Prostate gland (tissue), 2 donors: ENCODE data around the gene FGF7.

Experiments
- POLR2A ChIP-seq: fragments of 450-650 bp; IDR thresholded peaks from one replicate; pipeline ENCODE4 v1.6.1; 2016; ENCODE audit warnings: antibody characterized with exemption, mild to moderate bottlenecking
- TF ChIP-seq, protein P1 (sequence below), 4 experiments: fragments of 200-600 bp in 2 of 4; fragments of 450-650 bp in 2 of 4; sonication (generic) in 2 of 4; IDR thresholded peaks; 1 replicate in 3 of 4; 2 replicates in 1 of 4; pipeline ENCODE4 v1.5.1; 2016 to 2019; ENCODE audit warnings: antibody characterized with exemption in 4 of 4, mild to moderate bottlenecking in 2 of 4, moderate library complexity in 2 of 4

DNA sequence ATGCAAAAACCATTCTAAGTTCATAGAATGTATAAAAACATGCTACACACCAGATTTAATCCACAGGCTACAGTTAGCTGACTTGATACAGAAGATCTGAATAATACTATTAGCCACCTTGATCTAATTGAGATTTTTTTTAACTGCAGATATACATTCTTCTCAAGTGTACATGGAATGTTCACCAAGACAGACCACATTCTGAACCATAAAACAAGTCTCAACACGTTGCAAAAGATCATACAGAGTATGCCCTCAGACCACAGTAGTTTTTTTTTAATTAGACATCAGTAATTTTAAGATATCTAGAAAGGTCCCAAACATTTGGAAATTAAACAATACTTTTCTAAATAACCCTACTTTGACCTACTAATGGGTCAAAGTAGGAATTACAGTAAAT, 83.3 kb downstream of the FGF7 start:
- TF ChIP-seq, protein P1, sequence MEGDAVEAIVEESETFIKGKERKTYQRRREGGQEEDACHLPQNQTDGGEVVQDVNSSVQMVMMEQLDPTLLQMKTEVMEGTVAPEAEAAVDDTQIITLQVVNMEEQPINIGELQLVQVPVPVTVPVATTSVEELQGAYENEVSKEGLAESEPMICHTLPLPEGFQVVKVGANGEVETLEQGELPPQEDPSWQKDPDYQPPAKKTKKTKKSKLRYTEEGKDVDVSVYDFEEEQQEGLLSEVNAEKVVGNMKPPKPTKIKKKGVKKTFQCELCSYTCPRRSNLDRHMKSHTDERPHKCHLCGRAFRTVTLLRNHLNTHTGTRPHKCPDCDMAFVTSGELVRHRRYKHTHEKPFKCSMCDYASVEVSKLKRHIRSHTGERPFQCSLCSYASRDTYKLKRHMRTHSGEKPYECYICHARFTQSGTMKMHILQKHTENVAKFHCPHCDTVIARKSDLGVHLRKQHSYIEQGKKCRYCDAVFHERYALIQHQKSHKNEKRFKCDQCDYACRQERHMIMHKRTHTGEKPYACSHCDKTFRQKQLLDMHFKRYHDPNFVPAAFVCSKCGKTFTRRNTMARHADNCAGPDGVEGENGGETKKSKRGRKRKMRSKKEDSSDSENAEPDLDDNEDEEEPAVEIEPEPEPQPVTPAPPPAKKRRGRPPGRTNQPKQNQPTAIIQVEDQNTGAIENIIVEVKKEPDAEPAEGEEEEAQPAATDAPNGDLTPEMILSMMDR (IDR thresholded peaks at IDR 0.05), result no peak
- no peak for TF ChIP-seq POLR2A
